Skin of body (tissue), 2 donors: ENCODE results near the gene RNF175. TPM values are rescaled to one million over a fixed set of nuclear protein-coding genes. Genes with fewer than 3 reads are reported as not detected.

Experiments used
- DNase-seq: peaks from one replicate; lab custom pipeline; 2025; lab: John Stamatoyannopoulos, UW
- total RNA-seq: library from RNA; depleted of rRNA; stranded (reverse); fragments of >200 nt; gene quantifications from one replicate; pipeline ENCODE4 v1.2.3, GENCODE V29; 2014

The RNF175 gene
- total RNA-seq, 1 donor from 2014 or later = 1.9 TPM

DNA sequence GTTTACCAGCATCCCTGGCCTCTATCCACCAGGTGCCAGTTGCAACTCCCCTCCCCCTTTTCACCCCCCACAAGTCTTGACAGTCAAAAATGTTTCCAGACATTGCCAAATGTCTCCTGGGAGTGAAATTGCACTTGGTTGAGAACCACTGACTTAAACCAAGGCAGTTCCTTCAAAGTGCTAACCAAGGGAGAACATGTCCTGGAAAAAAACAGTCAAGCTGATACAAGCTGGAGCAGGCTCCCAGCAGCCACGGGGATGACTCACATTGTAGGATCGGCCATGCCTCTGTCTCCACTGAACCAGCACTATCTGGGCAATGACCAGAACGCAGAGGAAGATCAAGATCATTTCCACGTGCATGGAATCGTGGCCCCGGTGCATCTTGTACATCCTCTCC, 11.4 kb downstream of the RNF175 start:
- no peak for DNase-seq

DNA sequence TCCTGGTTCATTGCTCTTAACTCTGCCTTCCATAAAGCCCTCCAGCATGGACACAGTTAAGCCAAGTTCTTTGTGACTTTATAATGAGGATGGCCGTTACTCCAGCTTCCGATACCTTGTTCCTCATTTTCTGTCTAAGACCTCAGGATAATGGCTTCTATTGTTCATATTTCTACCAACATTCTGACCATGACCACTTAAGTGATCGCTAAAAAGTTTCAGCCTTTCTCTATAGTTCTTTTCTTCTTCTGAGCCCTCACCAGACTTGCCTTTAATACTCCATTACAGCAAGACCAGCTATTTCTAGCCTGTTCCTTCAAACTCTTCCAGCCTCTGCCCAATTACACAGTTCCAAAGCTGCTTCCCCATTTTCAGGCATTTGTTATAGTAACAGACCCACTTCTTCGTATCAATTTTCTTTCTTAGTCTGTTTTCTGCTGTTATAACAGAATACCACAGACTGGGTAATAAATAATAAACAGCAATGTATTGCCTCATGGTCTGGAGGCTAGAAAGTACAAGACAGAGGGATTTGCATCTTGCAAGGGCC, 12.3 kb downstream of the RNF175 start:
- no peak for DNase-seq

DNA sequence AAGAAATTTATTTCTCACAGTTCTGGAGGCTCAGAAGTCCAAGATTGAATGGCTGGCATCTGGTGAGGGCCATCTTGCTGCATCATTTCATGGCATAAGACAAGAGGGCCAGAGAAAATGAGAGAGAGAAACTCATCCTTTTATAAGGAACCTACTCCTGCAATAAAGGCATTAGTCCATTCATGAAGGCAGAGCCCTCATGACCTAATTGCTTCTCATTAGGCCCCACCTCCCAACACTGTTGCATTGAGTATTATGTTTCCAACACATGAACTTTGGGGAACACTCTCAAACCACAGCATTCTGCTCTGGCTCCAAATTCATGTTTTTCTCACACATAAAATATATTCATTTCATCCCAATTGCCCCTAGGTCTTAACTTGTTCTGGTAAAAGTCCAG, 14.2 kb downstream of the RNF175 start:
- no peak for DNase-seq

DNA sequence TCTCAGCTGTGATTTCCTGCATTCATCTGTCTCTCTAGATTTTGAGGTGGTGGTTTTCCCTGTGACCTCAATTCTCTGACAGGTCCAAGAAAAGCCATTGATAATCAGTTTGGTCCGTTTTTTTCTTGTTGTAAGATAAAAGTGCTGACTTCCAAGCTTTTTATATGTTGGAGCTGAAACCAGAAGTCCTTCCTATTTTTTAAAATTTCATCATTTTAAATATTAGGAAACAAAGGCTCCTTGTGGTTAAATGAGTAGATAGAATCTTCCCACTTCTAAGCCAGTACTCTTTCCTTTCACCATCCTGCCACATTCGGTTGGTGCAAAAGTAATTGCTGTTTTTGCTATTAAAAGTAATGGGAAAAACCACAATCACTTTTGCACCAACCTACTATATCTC, 18.3 kb downstream of the RNF175 start:
- DNase-seq = no peak

DNA sequence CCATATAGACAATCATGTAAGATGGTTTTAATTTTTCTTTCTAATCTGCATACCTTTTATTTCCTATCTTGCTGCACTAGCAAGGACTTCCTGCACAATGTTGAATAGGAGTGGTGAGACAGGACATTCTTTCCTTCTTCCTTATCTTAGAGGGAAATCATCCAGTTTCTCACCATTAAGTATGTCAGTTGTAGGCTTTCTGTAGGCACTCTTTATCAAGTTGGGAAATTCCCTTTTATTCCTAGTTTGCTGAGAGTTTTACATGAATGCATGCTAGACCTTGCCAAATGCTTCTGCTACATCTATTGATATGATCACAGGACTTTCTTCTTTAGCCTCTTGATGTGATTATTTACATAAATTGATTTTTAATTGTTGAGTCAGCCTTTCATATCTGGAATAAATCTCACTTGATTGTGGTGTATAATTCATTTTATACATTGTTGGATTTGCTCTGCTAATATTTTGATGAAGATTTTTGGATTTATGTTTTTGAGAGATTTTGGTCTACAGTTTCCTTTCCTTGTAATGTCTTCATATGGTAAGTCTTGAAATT, 23.8 kb downstream of the RNF175 start:
- no peak for DNase-seq

DNA sequence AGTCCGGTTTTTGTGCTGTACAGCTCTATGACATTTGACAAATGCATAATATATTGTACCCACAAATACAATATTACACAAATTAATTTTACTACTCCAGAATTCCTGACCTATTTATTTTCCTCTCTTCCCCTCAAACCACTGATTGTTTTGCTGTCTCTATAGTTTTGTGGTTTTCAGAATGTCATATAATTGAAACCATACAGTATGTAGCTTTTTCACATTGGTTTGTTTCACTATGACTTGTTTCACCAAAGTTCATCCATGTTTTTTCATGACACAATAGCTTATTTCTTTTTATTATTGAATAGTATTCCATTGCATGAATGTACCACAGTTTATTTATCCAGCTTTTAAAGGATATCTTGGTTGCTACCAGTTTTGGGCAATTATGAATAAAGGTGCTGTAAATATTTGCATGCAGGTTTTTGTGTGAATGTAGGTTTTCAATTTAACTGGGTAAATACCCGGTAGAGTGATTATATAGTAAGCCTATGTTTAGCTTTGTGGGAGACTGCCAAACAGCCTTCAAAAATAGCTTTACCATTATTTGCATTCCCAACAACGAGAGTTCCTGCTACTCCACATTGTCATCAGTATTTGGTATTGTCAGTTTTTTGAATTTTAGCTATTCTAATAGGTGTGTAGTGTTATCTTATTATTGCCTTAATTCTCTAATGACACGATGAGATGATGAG, 25.9 kb downstream of the RNF175 start:
- peak; percentile 25 for DNase-seq

DNA sequence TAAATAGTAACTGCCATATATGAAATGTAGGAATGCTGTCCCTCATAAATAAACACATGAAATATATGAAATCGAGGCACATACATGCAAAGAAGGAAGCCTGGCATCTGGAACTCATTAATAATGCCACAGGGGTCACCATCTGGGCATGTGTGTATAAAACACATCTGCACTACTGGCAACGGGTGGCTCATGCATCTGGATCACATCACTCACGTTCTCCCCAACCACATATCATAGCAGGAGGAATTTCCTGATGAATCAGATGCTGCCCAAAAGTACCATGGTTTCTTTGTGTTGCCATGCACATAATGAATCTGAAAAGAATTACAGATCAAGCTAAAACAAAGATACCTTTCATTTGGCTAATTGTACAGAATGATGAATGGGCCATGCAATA, 28.6 kb downstream of the RNF175 start:
- DNase-seq = peak; percentile 67

DNA sequence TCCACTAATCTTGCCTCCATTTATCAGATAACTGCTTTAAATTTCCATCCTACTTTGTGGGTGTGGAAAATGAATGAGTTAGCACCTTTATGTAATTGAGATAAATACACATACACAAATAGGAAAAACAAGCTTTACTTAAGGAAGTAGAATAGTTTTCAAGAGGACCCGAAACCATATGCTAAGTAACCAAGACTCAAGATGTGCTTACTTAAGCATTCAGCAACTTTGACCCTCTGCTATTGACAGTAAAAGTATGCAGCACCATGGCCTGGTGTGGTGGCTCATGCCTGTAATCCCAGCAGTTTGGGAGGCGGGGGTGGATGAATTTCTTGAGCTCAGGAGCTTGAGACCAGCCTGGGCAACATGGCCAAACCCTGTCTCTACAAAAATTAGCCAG, 29.9 kb downstream of the RNF175 start:
- no peak for DNase-seq

DNA sequence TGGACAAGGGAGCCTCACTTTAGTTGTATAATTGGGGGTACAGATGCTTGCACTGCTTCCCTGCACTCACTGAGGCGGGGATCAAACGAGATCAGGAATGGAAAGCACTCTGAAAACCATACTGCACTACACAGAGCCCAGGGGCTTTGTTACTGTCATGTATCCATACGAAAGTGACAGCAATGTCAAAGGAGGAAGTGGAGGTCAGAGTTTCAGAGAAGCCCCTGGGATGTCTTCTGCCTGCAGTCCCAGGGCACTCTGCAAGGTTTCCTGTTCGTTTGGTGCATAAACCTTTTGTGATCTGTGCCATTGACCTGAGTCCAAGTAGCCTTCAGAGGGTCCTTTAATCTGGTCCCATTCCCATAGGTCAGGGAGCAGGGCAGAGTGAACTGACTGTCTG, 31.2 kb downstream of the RNF175 start:
- DNase-seq = no peak

DNA sequence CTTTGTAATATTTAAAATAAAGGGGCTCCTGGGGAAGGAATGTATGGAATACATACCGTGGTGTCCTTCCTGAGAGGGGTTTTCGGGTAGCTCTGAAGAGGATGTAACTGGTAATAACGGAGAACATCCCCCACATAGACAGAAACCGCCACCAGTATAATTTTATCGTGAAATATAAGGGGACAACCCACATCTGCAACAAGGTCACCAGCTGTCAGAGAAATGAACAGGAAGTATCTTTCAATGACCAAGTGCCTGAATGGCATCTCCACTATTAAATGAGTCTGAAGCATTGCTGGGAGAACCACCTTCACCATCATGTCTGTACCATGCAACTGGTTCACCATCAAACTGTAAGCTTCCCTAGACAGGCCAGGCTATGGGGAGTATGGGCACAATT, 31.7 kb downstream of the RNF175 start:
- no peak for DNase-seq

DNA sequence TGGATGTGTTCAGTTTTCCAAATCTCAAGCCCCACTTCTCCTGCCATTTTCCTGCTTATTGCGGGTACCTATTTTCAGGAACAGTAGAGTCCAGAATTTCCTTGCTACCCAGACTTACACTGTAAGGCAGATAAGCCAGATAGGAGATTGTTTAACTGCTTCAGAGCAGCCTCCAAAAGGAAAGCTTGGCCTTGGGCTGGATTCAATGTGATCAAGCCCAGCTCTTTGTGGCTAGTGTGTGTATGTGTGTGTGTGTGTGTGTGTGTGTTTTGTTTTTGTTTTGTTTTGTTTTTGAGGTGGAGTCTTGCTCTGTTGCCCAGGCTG, 34.0 kb downstream of the RNF175 start:
- no peak for DNase-seq

DNA sequence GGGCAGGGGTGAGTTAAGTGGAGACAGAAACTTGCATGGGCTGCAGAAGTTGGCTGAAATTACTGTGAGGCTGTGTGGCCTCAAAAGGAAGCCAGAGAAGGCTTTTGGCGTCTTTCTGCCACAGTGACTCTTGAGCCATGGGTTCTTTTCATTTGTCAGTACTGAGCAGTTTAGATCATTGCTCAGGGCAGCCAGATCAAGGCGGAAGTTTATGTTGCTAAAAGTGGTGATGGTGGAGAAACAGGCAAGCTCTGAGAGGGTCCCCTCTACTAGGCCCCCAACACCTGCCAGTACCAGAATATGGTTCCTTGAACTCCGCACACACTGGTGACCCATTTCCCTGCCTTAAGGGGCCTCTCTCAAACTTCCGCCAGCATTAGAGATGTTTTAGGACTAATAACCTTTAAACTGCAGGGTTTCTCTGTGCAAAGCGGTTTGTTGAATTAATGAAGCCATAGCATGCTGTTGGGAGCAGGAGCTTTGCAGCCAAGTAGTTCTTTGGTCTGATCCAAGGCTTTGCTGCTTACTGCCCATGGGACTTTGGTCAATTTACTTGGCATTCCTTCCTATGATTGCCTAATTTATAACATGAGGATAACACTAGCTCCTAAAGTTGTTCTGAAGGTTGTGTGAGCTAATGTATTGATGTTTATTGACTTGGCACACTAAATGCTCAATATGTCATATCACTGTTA, 34.5 kb downstream of the RNF175 start:
- DNase-seq = peak; percentile 84

DNA sequence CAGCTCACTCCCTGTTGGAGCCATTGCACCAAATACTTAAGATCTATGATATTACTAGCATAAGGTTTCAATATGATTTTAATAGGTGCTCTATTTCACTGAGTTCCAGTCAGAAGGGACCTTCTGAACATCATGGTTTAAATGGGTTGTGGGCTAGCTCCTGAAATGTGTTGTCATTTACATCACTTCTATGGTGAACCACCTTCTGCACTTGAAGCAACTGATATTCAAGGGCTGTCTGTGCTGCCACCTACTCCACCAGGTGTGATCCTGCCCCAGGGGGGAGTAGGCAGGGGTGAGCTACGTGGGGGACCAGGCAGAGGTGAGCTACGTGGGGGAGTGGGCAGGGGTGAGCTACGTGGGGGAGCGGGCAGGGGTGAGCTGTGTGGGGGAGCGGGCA, 35.2 kb downstream of the RNF175 start:
- no peak for DNase-seq

DNA sequence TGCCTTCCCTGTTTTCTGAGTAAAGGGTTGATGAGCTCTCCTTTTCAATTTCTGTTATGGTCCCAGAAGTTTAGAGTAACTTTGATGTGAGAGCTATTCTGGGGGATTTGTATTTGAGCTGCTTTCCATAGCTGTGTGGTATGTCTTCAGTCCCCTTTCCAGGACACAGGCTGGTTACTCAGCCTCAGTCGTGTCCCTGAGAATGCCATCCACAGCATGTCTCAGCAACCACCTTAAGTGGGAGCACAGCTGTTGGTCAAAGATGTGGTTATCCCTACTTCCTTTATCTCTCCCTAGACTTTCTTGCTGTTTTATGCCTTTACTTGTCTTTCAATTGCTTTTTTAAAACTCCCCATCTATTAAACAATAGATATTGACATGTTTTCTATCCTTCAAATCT, 37.8 kb downstream of the RNF175 start:
- no peak for DNase-seq

DNA sequence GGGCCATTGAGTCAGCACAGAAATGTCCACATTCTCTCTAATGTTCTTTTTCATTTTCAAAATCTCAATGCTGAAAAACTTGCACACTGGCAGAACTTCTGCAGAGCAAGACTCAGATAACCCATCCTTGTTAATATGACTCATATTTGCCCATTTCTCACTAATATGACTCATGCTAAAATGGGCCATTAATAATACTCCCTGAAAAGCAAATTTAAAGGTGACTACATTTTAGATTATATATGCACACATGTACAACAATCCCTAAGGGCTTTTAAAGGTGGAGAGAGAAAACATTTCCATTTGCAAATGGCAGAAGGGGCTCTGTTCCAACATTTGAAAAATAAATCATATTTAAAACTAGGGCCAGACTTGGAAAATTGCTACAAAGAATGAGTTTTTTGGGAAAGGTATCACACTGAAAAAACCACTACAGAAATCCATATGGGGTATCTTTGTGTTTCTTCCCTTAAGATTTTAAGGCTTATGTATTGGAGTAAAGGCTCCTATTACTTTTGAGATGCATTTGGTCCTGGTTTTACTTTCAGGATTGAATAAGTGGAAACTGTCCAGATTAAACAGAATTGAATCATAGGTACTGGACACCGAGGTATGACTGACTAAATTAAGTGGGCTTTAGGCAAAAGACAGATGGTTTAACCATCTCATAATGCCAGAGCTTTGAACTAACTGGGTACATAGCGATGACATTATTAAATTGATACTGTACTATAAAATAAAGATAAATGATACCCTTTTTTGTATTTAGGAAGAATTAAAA, 45.8 kb downstream of the RNF175 start:
- no peak for DNase-seq

DNA sequence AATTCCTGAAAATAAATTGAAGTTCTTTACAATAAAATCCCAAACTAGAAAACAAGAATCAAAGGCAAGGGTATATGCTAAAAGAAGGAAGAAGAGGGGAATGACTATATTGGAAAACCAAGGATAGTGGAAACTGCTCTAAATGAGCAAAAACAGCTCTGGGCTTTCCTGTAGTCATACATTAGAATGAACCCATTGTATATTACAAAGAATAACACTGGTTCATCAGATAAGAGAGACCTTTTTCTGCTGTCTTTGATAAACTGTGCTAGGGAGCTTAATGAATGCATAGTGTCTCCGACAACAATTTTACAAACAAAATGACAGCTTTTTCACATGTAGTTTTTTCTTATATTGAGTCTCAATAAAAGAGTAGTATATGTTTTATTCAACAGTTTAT, 49.1 kb downstream of the RNF175 start:
- no peak for DNase-seq

DNA sequence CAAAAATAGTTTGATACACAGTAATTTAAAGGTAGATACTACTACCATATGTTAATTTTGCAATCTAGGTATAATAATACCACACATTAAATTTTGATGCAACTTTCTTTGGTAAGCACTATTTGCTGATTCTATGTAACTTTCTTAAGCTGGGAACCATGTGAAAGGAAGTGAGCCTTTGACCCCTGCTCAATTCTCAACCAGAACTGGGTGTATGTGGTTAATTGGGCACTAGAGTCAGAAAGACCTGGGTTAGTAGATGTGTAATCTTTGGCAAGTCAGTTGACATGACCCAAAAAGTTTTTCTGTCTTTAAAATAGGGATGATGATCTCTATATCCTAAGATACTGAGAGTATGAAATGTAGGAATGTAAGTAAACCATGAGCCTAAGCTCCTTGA, 53.3 kb downstream of the RNF175 start:
- DNase-seq = no peak

DNA sequence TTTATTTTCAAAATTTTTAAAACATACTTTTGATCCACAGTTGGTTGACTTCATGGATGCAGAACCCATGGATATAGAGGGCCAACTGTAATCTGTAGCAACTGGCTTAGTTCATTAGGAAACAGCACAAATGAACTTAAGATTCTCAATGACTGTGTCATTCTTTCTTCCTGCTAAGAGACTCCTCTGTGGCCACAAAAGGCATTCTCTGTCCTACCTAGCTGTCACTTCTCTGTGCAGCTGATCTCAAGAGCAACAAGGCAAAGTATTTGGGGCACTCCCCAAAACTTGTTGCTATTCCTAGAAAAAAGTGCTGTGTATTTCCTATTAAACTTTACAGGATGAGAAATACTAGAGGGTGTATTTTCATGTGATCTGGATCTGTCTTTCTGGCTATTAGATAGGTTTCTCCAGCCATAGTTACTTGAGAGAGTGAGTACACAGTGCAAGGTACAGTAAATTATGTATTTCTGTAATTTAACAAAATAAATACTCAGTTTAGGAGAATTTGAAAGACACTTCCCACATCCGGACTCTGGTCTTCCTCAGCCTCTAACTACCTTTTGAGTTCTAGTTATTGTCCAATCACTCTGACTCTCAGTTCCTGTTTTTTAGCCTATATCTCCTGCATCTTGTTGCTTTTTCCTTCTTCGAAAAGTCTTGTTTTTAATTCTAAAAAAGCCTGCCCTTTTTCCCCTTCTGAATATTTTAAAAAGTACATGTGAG, 53.9 kb downstream of the RNF175 start:
- DNase-seq = no peak

DNA sequence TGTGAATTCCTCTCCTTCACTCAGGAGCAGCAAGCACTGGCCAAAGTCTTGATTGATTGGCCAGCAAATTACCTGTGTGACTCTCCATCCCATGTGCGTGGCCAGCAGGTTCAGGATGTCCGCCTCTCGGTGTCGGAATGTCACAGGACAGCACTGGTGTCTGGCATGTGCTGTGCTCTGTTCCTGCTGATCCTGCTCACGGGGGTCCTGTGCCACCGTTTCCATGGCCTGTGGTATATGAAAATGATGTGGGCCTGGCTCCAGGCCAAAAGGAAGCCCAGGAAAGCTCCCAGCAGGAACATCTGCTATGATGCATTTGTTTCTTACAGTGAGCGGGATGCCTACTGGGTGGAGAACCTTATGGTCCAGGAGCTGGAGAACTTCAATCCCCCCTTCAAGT, 55.3 kb downstream of the RNF175 start:
- DNase-seq = no peak

DNA sequence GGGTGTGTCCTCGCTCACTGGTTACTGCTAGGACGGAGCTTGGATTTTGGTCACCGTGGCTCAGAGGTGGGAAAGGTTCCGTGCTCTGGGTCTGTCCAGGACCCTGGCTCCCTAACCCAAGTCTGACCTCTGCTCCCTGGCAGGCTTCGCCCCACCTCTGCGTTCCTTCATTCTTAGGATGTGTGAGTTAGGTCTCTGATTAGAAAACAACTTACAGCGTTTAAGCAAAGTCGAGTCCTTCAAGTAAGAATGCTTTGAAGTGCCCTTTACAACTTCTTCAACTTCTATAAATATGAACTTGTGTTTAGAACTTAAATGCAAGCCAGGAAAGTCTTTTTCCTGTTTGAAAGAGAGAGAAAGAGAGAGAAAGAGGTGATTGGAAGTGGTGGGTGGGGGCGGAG, 74.9 kb downstream of the RNF175 start:
- no peak for DNase-seq

DNA sequence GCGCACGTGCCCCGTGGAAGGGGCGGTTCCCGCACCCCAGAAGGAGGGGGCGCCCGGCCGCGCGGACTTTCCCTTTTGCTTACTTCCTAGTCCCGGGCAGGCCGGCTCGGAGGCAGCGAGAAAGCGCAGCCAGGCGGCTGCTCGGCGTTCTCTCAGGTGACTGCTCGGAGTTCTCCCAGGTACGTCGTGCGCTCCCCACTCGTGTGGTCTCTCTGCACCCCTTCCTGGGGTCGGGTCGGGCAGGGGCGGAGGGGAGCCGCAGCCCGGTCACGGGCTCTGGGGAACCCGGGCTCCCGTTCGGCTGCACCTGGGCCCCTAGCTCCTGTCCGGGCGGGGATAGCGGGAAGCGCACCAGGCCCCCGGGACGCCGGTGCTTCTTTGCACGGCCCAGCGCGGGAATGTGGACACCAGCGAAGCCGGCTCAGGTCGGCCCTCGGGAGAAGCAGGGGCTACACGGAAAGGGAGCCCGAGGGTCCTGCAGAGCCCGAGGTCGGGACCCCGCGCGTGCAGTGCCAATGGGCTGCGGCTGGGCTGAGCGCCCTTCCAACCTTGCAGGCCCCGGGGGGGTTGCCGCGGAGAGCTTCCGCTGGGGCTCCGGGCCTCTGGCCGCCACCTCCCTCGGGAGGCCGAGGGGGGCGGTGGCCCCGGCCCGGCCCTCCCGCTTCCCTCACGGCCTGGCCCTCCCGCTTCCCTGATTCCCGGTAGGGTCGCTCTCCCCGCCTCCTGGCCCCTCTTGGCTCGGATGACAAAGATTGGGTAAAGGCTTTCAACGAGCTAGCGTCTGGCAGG, 75.4 kb downstream of the RNF175 start, which contains the start of gene TLR2:
TSS of gene TLR2 (plus strand) at position 99 of the 789 bp plus-strand sequence. CDS start 18,628 bp downstream, outside the sequence.
- DNase-seq = no peak
